ENCODE measurements around the gene MDM2. TPM values are rescaled to one million over a fixed set of nuclear protein-coding genes. Genes with fewer than 3 reads are reported as not detected.

The MDM2 gene
- total RNA-seq = 100 to 1,000 TPM; 339 to 432 TPM

DNA sequence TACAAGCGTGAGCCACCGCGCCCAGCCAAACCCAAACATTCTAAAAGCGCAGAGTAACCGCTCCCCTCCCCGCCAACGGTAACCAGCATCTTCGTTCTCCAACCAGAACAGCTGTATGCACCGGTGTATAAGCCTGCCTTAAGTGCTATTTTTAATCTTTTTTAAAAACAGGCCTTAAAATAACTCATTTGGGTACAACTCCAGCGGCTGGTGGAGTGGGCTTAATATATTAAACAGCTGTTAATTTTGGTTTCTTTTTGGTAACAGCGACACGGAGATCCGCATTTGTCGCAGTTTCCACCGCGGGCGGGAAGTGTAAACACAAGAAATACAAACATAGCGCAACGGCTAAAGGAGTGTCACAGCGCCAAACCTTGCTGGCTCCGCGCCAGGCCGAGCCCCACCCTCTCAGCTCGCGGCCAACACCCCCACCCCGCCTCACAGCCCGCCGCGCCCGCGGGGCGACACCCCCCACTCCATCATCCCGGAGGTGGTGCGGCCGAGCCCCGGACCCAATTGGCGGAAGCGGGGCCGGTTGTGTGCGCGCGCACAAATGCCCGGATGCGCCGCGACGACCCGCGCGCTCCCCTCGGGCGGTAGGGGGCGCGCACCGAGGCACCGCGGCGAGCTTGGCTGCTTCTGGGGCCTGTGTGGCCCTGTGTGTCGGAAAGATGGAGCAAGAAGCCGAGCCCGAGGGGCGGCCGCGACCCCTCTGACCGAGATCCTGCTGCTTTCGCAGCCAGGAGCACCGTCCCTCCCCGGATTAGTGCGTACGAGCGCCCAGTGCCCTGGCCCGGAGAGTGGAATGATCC lies at the start of gene MDM2:
TSS of gene MDM2 (plus strand) at position 602 of the 812 bp plus-strand sequence. CDS start 301 bp downstream, outside the sequence.
- H3K36me3 Mint-ChIP-seq (ENCODE audit: low read depth) = peaks cover 55% of the 10 kb centered on the region
- ATAC-seq (replicated peaks) = peak; percentile 84
- peak within 1 kb of the TSS; percentile 95 for H3K4me3 Mint-ChIP-seq
- no peaks in the 10 kb centered on the region for H3K9me3 Mint-ChIP-seq
- peaks cover 3% of the 10 kb centered on the region for H3K4me1 Mint-ChIP-seq
- H3K27me3 Mint-ChIP-seq = no peaks in the 10 kb centered on the region
- peak within 1 kb of the TSS; percentile 100 for H3K27ac Mint-ChIP-seq

DNA sequence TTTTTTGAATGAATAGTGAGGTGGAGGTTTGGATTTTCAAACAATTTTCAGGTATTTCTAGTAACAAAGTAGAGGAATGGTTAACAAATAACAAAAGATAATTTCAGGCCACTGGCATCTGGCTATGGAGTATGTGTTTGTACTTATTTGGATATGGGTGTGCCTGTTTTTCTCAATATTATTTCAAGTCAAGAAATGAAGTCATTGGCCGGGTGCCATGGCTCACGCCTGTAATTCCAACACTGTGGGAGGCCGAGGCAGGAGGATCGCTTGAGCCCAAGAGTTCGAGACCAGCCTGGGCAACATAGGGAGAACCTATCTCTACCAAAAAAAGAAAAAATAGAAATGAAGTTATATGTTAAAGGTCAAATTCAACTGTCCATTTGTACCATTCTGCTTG lies 48.1 kb upstream of the MDM2 start:
- Mint-ChIP-seq H3K27me3 (no peaks in the 10 kb centered on the region), H3K4me3 (no peak overlapping the region), H3K9me3 (no peaks in the 10 kb centered on the region), H3K36me3 (ENCODE audit: low read depth) (peaks cover 82% of the 10 kb centered on the region), H3K4me1 (no peaks in the 10 kb centered on the region), H3K27ac (no peak overlapping the region)
- ATAC-seq (replicated peaks) = no peak

DNA sequence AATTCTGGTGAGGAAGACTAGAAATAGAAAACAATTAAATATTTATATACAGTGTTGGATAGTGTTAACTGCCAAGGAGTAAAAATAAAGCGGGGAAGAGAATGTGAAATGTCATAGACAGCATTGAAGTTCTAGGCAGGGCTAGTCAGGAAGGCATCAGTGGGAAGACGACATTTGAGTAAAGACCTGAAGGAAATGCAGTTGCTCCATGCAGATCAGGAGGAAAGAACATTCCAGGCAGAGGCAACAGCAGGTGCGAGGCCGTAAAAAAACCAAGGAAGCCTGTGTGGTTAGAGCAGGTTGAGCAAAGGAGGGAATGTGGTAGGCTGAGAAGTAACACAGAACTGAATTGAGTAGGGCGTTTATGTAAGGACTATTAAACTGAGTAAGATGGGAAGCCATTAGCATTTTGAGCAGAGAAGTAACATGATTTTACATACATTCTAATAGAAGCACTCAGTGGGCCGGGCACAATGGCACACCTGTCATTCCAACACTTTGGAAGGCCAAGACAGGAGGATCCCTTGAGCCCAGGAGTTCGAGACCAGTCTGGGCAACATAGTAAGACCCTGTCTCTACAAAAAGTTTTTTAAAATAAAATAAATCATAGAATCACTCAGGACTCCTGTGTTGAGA lies 47.1 kb upstream of the MDM2 start:
- H3K4me3 Mint-ChIP-seq = no peak overlapping the region
- no peaks in the 10 kb centered on the region for H3K9me3 Mint-ChIP-seq
- no peaks in the 10 kb centered on the region for H3K27me3 Mint-ChIP-seq
- no peak for ATAC-seq (replicated peaks)
- no peaks in the 10 kb centered on the region for H3K4me1 Mint-ChIP-seq
- no peak overlapping the region for H3K27ac Mint-ChIP-seq
- H3K36me3 Mint-ChIP-seq (ENCODE audit: low read depth) = peaks cover 75% of the 10 kb centered on the region

DNA sequence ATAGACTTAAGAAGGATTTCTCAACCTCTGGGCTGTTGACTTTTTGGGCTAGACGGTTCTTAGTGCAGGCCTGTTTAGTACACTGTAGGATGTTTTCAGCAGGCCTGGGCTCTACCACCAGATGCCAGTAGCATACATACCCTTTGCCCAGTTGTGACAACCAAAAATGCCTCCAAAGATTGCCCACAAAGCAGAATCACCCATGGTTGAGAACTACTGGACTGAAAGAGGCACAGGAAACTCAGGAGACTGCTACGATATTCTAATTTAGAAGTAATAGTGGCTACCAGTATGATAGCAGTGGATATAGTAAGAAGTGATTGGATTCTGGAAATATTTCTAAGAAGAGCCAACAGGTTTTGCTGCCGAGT lies 46.5 kb upstream of the MDM2 start:
- H3K4me1 Mint-ChIP-seq = no peaks in the 10 kb centered on the region
- no peak for ATAC-seq (replicated peaks)
- H3K9me3 Mint-ChIP-seq = no peaks in the 10 kb centered on the region
- no peak overlapping the region for H3K4me3 Mint-ChIP-seq
- H3K36me3 Mint-ChIP-seq (ENCODE audit: low read depth) = peaks cover 70% of the 10 kb centered on the region
- H3K27ac Mint-ChIP-seq = peak overlapping the region; percentile 28
- no peaks in the 10 kb centered on the region for H3K27me3 Mint-ChIP-seq

DNA sequence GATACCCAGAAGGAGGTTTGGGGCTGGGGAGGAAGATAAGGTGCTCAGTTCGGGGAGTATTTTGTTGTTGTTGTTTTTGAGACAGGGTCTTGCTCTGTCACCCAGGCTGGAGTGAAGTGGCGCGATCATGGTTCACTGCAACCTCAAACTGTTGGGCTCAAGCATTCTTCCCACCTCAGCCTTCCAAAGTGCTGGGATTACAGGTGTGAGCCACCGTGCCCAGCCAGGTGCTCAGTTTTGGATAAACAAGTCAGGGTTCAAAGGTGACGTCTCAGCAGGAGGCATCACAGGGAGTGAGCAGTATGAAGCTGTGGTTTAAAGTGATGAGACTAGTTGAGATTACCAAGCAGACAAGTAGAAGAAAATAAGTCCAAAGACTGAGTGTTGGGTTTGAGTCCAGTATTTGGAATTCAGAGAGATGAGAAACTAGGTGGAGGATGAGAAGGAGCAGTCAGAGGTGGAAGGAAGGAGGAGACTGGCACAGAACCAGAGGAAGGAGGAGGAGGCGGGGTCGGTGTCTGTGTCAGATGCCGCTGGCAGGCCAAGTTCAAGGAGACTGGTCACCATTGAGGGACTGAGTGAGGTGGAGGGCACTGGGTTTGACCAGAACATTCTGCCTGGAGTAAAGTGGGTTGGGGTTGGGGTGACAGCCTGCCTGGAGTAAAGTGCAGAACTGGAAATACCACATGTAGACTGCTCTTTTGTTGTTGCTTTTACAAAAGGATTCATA lies 45.9 kb upstream of the MDM2 start:
- no peaks in the 10 kb centered on the region for H3K9me3 Mint-ChIP-seq
- peak overlapping the region; percentile 32 for H3K27ac Mint-ChIP-seq
- H3K36me3 Mint-ChIP-seq (ENCODE audit: low read depth) = peaks cover 70% of the 10 kb centered on the region
- no peak overlapping the region for H3K4me3 Mint-ChIP-seq
- no peaks in the 10 kb centered on the region for H3K4me1 Mint-ChIP-seq
- no peaks in the 10 kb centered on the region for H3K27me3 Mint-ChIP-seq
- no peak for ATAC-seq (replicated peaks)

DNA sequence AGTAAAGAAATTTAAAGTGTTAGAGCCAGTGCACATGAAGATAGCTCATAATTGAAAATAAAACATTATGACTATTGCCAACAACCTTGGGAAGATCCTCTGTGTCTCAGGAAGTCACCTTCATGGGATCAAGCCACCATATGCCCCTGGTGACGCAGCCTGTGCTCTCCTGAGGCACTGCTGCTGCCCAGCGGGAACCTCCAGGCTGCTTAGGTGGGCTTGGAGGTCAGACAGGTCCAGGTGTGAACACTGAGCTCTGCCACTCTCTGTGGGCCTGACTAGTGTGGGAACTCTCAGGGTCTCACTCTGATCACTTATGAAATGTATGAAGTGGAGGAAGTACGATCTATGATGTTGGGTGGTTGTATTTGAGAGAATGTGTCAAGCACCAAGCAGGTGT lies 45.3 kb upstream of the MDM2 start:
- no peak overlapping the region for H3K4me3 Mint-ChIP-seq
- peaks cover 64% of the 10 kb centered on the region for H3K36me3 Mint-ChIP-seq (ENCODE audit: low read depth)
- H3K9me3 Mint-ChIP-seq = no peaks in the 10 kb centered on the region
- no peak for ATAC-seq (replicated peaks)
- H3K4me1 Mint-ChIP-seq = no peaks in the 10 kb centered on the region
- no peaks in the 10 kb centered on the region for H3K27me3 Mint-ChIP-seq
- peak overlapping the region; percentile 32 for H3K27ac Mint-ChIP-seq

DNA sequence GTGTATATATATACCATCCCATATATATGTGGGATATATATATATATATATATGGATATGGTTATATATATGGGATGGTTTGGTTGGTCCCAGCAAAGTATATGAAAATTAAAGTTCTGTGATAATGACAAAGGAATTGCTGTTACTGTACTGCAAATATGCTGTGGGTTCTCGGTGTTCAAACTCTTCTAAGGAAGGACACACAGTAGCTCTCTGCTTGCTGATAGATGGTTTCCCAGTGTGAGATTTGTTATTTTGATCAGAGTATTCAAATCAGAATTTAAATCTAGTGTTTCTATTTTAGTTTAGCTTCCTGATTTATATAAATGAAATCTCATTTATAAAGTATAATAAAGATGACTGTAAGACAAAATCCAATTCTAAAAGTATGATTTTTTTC lies 42.3 kb upstream of the MDM2 start:
- Mint-ChIP-seq H3K27ac (no peak overlapping the region), H3K4me3 (no peak overlapping the region), H3K27me3 (no peaks in the 10 kb centered on the region), H3K36me3 (ENCODE audit: low read depth) (peaks cover 41% of the 10 kb centered on the region), H3K4me1 (no peaks in the 10 kb centered on the region), H3K9me3 (no peaks in the 10 kb centered on the region)
- ATAC-seq (replicated peaks) = no peak

DNA sequence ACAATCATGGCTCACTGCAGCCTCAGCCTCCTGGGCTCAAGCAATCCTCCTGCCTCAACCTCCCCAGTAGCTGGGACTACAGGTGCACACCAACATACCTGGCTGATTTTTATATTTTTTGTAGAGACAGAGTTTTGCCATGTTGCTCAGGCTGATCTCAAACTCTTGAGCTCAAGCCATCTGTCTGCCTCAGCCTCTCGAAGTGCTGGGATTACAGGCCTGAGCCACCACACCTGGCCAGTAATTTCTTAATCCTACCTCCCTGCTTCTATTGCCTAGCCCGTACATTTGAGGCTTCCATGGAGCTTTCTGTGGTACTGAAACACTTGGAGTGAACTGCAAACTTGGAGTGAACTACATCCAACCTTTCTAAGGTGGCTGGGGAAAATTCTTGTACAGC lies 41.3 kb upstream of the MDM2 start:
- Mint-ChIP-seq H3K27me3 (no peaks in the 10 kb centered on the region), H3K9me3 (no peaks in the 10 kb centered on the region), H3K4me3 (no peak overlapping the region), H3K36me3 (ENCODE audit: low read depth) (peaks cover 38% of the 10 kb centered on the region), H3K4me1 (no peaks in the 10 kb centered on the region), H3K27ac (no peak overlapping the region)
- no peak for ATAC-seq (replicated peaks)

DNA sequence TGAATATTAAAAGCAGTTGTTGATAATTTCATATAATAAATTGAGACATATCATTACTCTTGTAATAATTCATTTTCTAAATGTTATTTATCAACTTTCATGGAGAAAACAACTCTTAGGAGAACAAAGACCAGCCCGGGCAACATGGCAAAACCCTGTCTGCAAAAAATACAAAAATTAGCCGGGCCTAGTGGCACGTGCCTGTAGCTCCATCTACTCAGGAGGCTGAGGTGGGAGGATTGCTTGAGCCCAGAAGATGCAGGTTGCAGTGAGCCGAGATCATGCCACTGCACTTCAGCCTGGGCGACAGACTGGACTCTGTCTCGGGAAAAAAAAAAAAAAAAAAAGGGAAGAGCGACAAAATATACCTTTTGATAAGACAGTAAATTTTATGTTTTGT lies 40.8 kb upstream of the MDM2 start:
- no peak for ATAC-seq (replicated peaks)
- Mint-ChIP-seq H3K4me1 (no peaks in the 10 kb centered on the region), H3K36me3 (ENCODE audit: low read depth) (peaks cover 33% of the 10 kb centered on the region), H3K27me3 (no peaks in the 10 kb centered on the region), H3K4me3 (no peak overlapping the region), H3K9me3 (no peaks in the 10 kb centered on the region), H3K27ac (no peak overlapping the region)

DNA sequence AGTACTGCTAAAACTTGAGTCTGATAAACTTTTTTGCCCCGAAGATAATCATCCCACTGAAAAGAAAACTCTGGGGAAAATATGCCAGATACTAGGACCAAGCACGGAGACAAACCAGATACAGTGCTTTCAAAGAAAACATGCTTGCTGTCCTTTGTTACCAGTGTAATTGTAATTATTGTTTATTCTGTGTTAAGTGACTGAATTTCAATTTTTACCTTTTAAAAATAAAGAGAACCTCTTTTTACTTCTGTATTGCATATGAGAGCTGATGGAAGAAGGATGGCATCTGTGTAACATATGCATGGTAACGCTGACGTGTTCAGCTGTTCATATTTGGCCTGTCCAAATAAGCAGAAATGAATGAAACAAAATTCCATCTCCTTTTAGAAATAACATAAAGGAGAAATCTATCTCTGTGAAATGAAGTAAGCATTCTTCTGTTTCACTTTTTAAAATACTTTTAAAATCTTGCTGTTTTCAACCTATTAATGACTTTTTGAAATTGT lies 39.5 kb upstream of the MDM2 start:
- peaks cover 8% of the 10 kb centered on the region for H3K4me1 Mint-ChIP-seq
- ATAC-seq (replicated peaks) = no peak
- H3K36me3 Mint-ChIP-seq (ENCODE audit: low read depth) = peaks cover 24% of the 10 kb centered on the region
- no peaks in the 10 kb centered on the region for H3K9me3 Mint-ChIP-seq
- no peak overlapping the region for H3K4me3 Mint-ChIP-seq
- H3K27me3 Mint-ChIP-seq = no peaks in the 10 kb centered on the region
- H3K27ac Mint-ChIP-seq = no peak overlapping the region

DNA sequence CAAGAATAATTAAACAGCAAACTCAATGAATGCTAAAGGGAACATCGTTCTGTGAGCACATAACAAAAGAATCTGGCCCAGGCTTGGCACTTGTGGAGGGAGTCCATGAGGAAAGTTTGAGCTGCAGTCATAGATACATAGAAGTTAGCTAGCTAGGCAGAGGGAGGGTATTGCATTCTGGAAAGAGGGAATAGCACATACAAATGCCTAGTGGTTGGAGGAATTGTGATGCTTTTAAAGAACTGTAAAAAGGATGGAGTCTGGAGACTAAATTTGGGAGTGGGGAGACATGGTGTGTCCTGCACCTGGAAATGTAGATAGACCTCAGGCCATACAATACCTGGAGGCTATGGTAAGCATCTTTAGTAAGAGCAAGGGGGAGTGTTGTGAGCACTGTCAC lies 38.0 kb upstream of the MDM2 start:
- peaks cover 9% of the 10 kb centered on the region for H3K36me3 Mint-ChIP-seq (ENCODE audit: low read depth)
- H3K9me3 Mint-ChIP-seq = no peaks in the 10 kb centered on the region
- no peak overlapping the region for H3K27ac Mint-ChIP-seq
- no peak for ATAC-seq (replicated peaks)
- H3K4me3 Mint-ChIP-seq = no peak overlapping the region
- no peaks in the 10 kb centered on the region for H3K27me3 Mint-ChIP-seq
- peaks cover 8% of the 10 kb centered on the region for H3K4me1 Mint-ChIP-seq

DNA sequence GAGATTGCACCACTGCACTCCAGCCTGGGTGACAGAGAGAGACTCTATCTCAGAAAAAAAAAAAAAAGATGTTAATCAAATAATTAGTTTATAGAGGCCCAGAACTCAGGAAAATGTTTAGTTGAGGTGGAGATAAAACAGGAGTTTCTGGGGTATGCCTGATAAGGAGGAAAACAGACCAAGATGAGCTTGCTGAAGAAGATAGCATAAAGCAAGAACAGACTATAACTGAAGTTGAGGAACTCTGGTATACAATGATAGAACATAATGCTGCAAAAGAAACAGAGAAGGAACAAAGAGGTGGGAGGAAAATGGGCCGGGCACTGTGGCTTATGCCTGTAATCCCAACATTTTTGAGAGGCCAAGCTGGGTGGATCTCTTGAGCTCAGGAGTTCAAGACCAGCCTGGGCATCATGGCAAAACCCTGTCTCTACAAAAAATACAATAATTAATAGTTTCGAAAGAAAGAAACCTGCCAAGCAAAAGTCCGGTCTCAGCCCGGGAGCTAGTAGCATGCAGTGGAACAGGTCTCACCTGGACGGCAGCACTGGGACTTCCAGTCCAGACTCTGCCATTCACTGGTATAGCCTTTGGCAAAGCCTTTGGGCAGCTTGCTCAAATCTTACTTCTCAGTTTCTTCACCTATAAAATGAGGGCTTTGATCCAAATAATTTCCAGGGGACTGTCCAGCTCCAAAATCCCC lies 36.6 kb upstream of the MDM2 start:
- Mint-ChIP-seq H3K27me3 (no peaks in the 10 kb centered on the region), H3K4me3 (no peak overlapping the region), H3K4me1 (peaks cover 8% of the 10 kb centered on the region), H3K27ac (peak overlapping the region; percentile 2), H3K36me3 (ENCODE audit: low read depth) (peaks cover 6% of the 10 kb centered on the region), H3K9me3 (no peaks in the 10 kb centered on the region)
- ATAC-seq (replicated peaks) = no peak

DNA sequence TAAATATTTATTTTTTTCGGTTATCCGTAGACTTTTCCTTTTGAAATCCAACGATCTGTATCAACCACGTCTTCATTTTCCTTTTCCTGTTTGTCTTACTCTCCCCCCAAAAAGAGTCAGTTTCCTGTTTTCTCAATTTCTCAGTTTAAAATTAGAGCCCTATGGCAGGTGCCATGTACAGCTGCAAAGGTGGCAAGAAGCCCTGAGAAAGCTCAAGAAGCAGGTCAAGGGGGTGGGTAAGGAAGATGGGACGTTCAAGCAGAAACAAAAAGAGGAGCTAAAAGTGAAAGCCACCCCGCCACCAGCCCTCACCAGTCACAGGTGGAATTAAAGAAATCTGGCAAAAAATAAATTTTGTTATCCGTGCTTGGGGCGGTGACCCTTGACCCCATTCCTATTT lies 35.3 kb upstream of the MDM2 start:
- Mint-ChIP-seq H3K4me3 (peak overlapping the region; percentile 32), H3K36me3 (ENCODE audit: low read depth) (no peaks in the 10 kb centered on the region), H3K27ac (peak overlapping the region; percentile 68), H3K4me1 (peaks cover 8% of the 10 kb centered on the region), H3K27me3 (no peaks in the 10 kb centered on the region), H3K9me3 (no peaks in the 10 kb centered on the region)
- ATAC-seq (replicated peaks) = no peak

DNA sequence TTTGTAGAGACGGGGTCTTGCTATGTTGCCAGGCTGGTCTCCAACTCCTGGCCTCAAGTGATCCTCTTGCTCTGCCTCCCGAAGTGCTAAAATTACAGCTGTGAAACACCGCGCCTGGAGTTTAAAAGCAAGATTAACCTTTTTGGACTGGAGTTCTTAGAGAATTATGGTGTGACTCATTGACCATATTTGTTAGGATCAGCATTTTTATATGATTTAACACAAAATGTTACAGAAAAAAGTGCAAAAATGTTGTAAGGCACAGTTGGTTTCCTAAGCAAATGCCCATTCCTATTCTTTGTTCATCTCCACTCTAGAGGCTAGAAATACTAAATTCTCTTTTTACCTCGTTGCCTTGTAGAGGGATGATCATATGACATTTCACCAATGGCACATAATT lies 34.4 kb upstream of the MDM2 start:
- H3K4me3 Mint-ChIP-seq = no peak overlapping the region
- no peaks in the 10 kb centered on the region for H3K36me3 Mint-ChIP-seq (ENCODE audit: low read depth)
- H3K4me1 Mint-ChIP-seq = peaks cover 8% of the 10 kb centered on the region
- no peaks in the 10 kb centered on the region for H3K9me3 Mint-ChIP-seq
- no peak overlapping the region for H3K27ac Mint-ChIP-seq
- no peaks in the 10 kb centered on the region for H3K27me3 Mint-ChIP-seq
- no peak for ATAC-seq (replicated peaks)

Data from activated T-helper 17 cell treated with anti-CD3 and anti-CD28 coated beads, Interleukin-2, amount 50 U/mL, for 72 hours (primary cell).